ENCODE data around the gene ENTPD5.
"Not testable (repeated sequence)": the region's sequence is repeated elsewhere in the genome, so short reads cannot be mapped to it uniquely, and the experiment has no call there.

The ENTPD5 gene

DNA sequence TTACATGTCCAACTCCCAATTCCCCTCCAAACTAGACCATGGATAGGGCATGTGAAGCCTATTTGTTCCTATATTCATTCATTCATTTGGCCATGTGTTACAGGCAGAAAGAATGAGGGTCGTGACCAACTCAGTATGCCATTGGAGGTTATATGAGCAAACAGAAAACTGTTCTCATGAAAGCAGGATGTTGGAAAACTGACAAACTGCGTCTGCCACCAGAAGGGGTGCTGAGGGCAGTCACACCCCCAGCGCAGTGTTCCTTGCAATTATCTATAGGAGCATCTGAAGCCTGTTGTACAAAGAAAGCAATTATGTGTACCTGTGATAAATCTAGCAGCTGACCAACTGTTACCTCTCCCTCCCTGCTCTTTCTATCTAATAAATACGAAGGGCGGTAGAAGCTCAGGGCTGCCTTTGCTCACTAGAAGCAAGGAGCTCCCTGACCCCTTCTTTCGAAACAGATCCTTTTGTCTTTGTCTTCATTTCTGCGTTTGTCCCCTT is 21.1 kb downstream of the ENTPD5 start:
- TF ChIP-seq TAF1 (IDR thresholded peaks at IDR 0.05; ENCODE audit: borderline replicate concordance, low read depth, low read length), result no peak
- TF ChIP-seq POLR2AphosphoS5 (IDR thresholded peaks at IDR 0.05; ENCODE audit: low read depth, low read length), result no peak
- no peak for TF ChIP-seq POLR2A (IDR thresholded peaks at IDR 0.05; ENCODE audit: low read depth, low read length)
- no peak for FAIRE-seq
- no peak for DNase-seq (ENCODE audit: insufficient read length)

DNA sequence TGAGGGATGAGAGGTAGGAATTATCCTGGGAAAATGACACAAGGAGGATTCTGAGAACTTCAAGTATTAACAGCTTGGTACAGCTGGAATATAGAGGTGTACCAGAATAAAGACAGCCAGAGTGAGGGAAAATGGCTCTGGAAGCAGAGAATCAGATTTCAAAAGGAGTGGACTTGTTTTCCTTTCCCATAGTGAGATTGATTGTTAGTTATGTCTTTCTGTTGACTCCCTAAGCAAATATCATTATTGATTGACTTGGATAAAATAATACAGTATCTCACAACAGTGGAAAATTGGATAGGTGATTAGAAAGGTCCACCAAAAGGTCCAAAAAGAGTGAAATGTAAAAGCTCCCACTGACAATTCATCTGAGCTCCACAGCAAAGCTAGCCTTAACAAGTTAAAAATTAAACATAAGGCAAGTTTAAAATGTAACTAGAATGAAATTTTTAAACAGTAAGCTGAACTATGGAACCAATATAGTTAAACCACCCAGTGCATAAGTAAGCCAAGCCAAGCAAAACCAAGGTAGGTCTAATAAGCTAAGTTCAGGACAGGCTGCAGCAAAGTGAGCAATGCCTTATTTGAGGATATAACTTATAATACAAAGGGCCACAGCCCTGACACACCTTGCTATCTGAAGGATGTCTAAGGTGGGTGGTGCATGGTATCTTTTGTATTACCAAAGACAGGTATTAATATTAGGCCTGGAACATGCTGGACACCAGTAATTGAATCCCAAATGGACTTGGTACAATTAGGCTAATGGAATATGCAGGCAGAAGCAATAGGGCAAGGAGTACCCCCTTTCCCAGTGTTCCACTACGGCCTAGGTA is 21.8 kb downstream of the ENTPD5 start:
- TF ChIP-seq POLR2A (IDR thresholded peaks at IDR 0.05; ENCODE audit: low read depth, low read length) (no peak), TAF1 (IDR thresholded peaks at IDR 0.05; ENCODE audit: borderline replicate concordance, low read depth, low read length) (no peak), POLR2AphosphoS5 (IDR thresholded peaks at IDR 0.05; ENCODE audit: low read depth, low read length) (no peak)
- DNase-seq (ENCODE audit: insufficient read length) (no peak), FAIRE-seq (no peak)

DNA sequence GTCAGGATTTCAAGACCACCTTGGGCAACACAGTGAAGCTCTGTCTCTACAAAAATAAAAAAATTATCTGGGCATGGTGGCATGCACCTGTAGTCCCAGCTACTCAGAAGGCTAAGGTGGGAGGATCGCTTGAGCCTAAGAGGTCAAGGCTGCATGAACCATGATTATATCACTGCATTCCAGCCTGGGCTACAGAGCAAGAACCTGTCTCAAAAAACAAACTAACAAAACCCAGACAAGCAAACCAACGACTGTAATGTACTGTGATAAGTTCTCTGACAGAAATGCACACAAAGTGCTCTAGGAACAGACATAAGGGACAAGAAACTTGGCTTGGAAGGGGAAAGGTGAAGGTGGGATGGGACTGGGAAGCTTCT is 22.4 kb downstream of the ENTPD5 start:
- FAIRE-seq (no peak), DNase-seq (ENCODE audit: insufficient read length) (no peak)
- TF ChIP-seq POLR2AphosphoS5 (IDR thresholded peaks at IDR 0.05; ENCODE audit: low read depth, low read length) (no peak), POLR2A (IDR thresholded peaks at IDR 0.05; ENCODE audit: low read depth, low read length) (no peak), TAF1 (IDR thresholded peaks at IDR 0.05; ENCODE audit: borderline replicate concordance, low read depth, low read length) (no peak)

DNA sequence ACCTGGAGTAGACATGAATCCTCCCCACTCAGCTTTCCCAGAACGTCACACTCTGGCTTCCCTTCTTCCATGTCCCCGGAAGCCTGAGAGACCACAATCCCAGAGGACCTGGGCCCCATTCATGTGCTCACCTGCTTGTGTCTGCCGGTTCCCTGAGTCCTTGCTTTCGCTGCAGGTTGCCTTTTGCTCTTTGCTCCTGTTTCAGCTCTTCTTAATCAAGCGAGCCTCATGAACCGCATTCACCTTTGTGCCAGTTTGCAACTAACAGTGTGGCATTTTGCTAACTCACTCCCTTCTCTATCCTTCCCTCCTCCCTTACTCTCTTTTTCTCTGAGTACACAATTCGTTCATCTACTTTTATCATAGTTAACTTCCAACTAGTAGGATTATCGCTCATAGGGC is 23.1 kb downstream of the ENTPD5 start:
- no peak for FAIRE-seq

DNA sequence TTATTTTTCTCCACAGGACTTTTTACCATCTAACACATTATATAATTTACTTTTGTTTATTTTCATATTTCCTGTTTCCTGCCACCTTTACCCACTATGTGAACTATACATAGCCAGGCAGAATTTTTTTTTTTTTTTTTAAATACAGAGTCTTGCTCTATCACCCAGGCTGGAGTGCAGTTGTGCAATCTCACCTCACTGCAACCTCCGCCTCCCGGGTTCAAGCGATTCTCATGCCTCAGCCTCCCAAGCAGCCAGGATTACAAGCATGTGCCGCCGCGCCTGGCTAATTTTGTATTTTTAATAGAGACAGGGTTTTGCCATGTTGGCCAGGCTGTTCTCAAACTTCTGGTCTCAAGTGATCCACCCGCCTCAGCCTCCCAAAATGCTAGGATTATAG is 24.2 kb downstream of the ENTPD5 start:
- FAIRE-seq, result not testable (repeated sequence)

More for the DNA sequence above, 23.1 kb downstream of the ENTPD5 start:
- TF ChIP-seq POLR2AphosphoS5 (IDR thresholded peaks at IDR 0.05; ENCODE audit: low read depth, low read length) (no peak), TAF1 (IDR thresholded peaks at IDR 0.05; ENCODE audit: borderline replicate concordance, low read depth, low read length) (no peak), POLR2A (IDR thresholded peaks at IDR 0.05; ENCODE audit: low read depth, low read length) (no peak)
- no peak for DNase-seq (ENCODE audit: insufficient read length)

DNA sequence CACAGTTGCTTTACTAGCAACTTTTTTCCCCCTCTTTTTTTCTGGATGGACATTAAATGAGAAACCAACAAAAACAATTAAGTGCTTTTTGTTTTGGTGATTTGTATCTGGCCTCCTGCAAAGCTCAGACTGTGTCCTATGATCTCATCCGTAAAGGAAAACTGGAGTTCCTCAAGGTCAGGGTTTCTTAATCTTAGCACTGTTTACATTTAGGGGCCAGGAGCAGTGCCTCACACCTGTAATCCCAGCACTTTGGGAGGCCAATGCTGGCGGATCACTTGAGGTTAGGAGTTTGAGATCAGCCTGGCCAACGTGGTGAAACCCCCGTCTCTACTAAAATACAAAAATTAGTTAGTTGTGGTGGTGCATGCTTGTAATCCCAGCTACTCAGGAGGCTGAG is 28.0 kb downstream of the ENTPD5 start:
- TF ChIP-seq POLR2AphosphoS5 (IDR thresholded peaks at IDR 0.05; ENCODE audit: low read depth, low read length) (no peak), POLR2A (IDR thresholded peaks at IDR 0.05; ENCODE audit: low read depth, low read length) (no peak), TAF1 (IDR thresholded peaks at IDR 0.05; ENCODE audit: borderline replicate concordance, low read depth, low read length) (no peak)
- no peak for DNase-seq (ENCODE audit: insufficient read length)
- FAIRE-seq, result no peak

More for the DNA sequence above, 24.2 kb downstream of the ENTPD5 start:
- not testable (repeated sequence) for DNase-seq (ENCODE audit: insufficient read length)

DNA sequence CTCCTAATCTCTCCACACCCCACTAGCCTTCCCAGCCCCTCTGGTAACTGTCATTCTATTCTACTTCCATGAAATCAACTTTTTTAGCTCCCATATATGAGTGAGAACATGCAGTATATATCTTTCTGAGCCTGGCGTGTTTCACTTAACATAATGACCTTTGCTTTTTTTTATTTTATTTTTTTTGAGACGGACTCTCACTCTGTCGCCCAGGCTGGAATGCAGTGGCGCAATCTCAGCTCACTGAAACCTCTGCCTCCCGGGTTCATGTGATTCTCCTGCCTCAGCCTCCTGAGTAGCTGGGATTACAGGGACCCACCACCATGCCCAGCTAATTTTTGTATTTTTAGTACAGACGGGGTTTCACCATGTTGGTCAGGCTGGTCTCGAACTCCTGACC is 30.4 kb downstream of the ENTPD5 start:
- not testable (repeated sequence) for FAIRE-seq

DNA sequence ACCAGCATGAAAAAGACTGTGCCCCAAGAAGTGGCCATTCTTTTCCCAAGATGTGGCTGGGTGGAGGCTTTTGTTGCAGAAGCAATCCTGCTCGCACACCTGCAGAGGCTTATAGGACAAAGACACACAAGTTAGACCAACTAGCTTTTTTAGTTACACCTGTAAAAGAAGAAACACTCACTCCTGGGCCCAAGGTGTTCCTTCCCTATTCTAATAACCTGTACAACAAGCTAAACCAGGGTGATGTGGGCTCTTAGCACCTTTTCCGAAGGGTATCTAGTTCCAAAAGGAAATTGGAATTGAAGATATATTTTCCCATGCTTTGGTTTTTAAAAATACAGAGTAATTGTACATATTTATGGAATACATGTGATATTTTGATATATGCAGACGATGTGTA is 31.0 kb downstream of the ENTPD5 start:
- TF ChIP-seq POLR2A (IDR thresholded peaks at IDR 0.05; ENCODE audit: low read depth, low read length) (no peak), TAF1 (IDR thresholded peaks at IDR 0.05; ENCODE audit: borderline replicate concordance, low read depth, low read length) (no peak), POLR2AphosphoS5 (IDR thresholded peaks at IDR 0.05; ENCODE audit: low read depth, low read length) (no peak)
- DNase-seq (ENCODE audit: insufficient read length), result no peak
- FAIRE-seq, result no peak

More for the DNA sequence above, 30.4 kb downstream of the ENTPD5 start:
- DNase-seq (ENCODE audit: insufficient read length), result not testable (repeated sequence)

DNA sequence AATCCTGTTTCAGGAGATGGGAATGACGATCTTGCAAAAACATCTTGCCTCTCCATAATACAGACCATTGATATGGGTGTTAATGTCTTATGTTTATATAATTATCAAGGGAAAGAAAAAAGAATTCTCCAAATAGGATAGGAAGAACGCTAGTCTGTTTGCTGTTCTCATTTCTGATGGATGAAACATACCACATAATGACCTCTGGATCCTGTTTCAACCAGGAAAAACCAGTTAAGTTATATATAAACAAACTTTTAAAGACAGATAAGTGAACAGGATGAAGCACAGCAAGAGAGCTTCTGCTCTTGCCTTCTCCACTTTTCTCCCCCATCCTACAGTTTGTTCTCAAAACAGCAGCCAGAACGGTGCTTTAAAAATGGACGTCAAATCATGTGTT is 41.2 kb downstream of the ENTPD5 start:
- TF ChIP-seq TAF1 (IDR thresholded peaks at IDR 0.05; ENCODE audit: borderline replicate concordance, low read depth, low read length) (no peak), POLR2A (IDR thresholded peaks at IDR 0.05; ENCODE audit: low read depth, low read length) (no peak), POLR2AphosphoS5 (IDR thresholded peaks at IDR 0.05; ENCODE audit: low read depth, low read length) (no peak)
- DNase-seq (ENCODE audit: insufficient read length) (no peak), FAIRE-seq (no peak)

DNA sequence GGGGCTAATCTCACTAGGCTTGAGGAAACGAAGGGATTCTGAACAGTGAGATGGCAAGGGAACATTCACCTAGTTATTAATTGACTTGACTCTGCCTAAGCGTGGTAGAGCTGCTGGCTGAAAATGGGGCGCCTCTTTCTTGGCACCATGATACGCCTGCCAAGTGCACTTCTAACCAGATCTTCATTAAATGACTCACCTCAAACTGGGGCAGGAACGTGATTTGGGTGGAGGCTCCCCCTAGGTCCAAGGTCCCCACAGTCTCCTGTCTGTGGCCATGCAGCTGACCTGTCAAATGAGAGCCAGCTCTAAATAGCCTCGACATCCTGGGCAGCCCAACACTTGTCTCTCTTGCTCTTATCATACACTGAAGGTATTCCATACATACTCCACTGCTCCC is 43.0 kb downstream of the ENTPD5 start:
- no peak for FAIRE-seq
- no peak for TF ChIP-seq TAF1 (IDR thresholded peaks at IDR 0.05; ENCODE audit: borderline replicate concordance, low read depth, low read length)
- no peak for TF ChIP-seq POLR2A (IDR thresholded peaks at IDR 0.05; ENCODE audit: low read depth, low read length)
- TF ChIP-seq POLR2AphosphoS5 (IDR thresholded peaks at IDR 0.05; ENCODE audit: low read depth, low read length), result no peak
- no peak for DNase-seq (ENCODE audit: insufficient read length)

DNA sequence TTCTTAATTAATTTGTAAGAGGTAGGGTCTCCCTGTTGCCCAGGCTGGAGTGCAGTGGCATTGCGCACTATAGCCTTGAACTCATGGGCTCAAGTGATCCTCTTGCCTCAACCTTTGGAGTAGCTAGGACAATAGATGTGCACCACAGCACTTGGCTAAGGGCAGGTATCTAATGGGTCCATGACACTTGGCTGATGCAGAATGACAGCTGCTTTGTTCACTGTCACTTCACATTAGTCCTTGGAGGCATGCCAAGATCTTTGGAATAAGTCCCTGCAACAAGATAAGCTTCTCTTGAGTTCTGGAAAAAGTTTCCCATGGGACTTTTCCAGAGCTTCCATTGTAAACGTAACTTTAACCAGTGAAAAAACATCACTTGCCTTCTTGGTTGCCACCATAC is 45.6 kb downstream of the ENTPD5 start:
- no peak for TF ChIP-seq POLR2A (IDR thresholded peaks at IDR 0.05; ENCODE audit: low read depth, low read length)
- no peak for TF ChIP-seq TAF1 (IDR thresholded peaks at IDR 0.05; ENCODE audit: borderline replicate concordance, low read depth, low read length)
- no peak for TF ChIP-seq POLR2AphosphoS5 (IDR thresholded peaks at IDR 0.05; ENCODE audit: low read depth, low read length)
- no peak for FAIRE-seq
- DNase-seq (ENCODE audit: insufficient read length), result no peak

DNA sequence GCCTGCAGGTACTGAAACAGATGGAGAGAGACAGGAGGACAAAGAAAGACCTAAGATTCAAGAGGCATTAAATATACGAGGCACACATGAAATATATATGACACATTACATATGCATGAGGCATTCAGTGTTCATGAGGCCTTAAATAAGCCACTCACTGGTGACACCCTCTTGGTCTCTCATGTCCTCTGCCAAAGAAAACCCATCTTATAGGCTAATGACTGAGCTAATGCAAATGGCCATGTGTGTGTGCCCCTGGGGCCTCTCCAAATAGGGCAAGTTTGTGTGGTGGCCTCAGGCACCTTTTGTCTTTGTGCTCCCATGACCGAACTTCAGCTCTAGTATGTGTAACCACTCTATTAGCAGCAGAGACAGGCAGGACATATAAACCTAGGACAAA is 50.2 kb downstream of the ENTPD5 start:
- no peak for DNase-seq (ENCODE audit: insufficient read length)
- no peak for FAIRE-seq
- no peak for TF ChIP-seq POLR2AphosphoS5 (IDR thresholded peaks at IDR 0.05; ENCODE audit: low read depth, low read length)
- TF ChIP-seq POLR2A (IDR thresholded peaks at IDR 0.05; ENCODE audit: low read depth, low read length), result no peak
- no peak for TF ChIP-seq TAF1 (IDR thresholded peaks at IDR 0.05; ENCODE audit: borderline replicate concordance, low read depth, low read length)

All from GM12892 (cell line).